Activated T-helper 17 cell treated with anti-CD3 and anti-CD28 coated beads, Interleukin-2, amount 50 U/mL, for 72 hours (primary cell): ENCODE measurements around the gene NKIRAS1. TPM values are rescaled to one million over a fixed set of nuclear protein-coding genes. Genes with fewer than 3 reads are reported as not detected.
"Not testable (repeated sequence)": the region's sequence is repeated elsewhere in the genome, so short reads cannot be mapped to it uniquely, and the experiment has no call there.

Experiments
- ATAC-seq: fragments of 150-1000 bp; cut with Tn5 transposase; replicated peaks from 2 replicates; pipeline ENCODE4 v1.10.0; 2021; ENCODE audit warnings: mild to moderate bottlenecking, moderate library complexity
- H3K27ac Mint-ChIP-seq: one replicate; pipeline ENCODE4 v1.8.0; 2022; ENCODE audit warnings: mixed read lengths
- H3K27me3 Mint-ChIP-seq: one replicate; pipeline ENCODE4 v1.8.0; 2022; ENCODE audit warnings: mixed read lengths
- H3K36me3 Mint-ChIP-seq: one replicate; pipeline ENCODE4 v1.8.0; 2022; ENCODE audit warnings: low read depth, mild to moderate bottlenecking, mixed read lengths
- H3K4me1 Mint-ChIP-seq: one replicate; pipeline ENCODE4 v1.8.0; 2022; ENCODE audit warnings: mixed read lengths
- H3K4me3 Mint-ChIP-seq: one replicate; pipeline ENCODE4 v1.8.0; 2022; ENCODE audit warnings: mild to moderate bottlenecking, mixed read lengths
- H3K9me3 Mint-ChIP-seq: one replicate; pipeline ENCODE4 v1.8.0; 2022; ENCODE audit warnings: mixed read lengths
- total RNA-seq, 2 donors: library from RNA; stranded (reverse); gene quantifications; one replicate each; pipeline ENCODE4 v1.2.3, GENCODE V29; 2022

Gene NKIRAS1
- total RNA-seq, 2 donors from 2014 or later = 5.1 to 6.2 TPM

DNA sequence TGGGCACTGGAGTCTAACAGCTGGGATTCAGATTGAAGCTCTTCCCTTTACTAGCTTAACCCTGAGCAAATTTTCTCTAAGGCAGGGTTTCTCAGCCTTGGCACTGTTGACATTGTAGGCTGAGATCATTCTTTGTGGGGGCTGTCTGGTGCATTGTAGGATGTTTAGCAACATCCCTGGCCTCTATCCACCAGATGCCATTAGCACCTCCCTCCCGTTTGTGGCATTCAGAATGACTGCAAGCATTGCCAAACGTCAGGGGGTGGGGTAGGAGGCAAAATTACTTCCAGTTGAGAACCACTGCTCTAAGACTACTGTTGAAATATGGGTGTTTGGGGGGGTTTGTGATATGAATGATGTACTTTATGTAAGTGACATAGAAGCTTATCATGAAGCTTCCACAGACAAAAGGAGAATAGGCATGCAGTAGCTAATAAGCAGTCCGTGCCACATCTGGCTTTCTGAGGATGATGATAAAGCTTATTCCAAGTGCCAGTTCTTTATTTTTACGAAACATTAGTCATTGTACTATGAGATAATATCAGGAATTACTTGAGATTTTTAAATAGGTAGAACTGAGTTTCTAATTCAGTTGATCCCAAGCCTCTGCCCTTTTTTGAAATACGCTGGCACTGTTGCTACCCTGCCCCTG, 39.3 kb downstream of the NKIRAS1 start:
- Mint-ChIP-seq H3K27ac (peak overlapping the region; percentile 61), H3K9me3 (no peaks in the 10 kb centered on the region)
- ATAC-seq = no peak

DNA sequence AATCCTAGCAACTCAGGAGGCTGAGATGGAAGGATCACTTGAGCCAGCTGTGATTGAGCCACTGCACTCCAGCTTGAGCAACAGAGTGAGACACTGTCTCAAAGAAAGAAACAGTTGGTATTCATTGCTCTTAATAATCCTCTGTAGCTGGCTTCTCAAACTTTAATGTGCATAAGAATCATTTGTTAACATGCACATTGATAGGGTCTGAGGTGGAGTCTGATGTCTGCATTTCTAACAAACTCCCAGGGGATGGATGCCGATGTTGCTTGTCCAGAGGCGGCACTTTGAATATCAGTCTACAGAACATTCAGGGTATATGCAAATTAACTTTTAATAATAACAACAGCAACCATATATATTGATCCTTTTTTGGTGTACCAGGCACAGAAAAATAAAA, 39.9 kb downstream of the NKIRAS1 start:
- H3K4me3 Mint-ChIP-seq = no peak overlapping the region
- no peak for ATAC-seq
- H3K36me3 Mint-ChIP-seq = no peaks in the 10 kb centered on the region
- no peaks in the 10 kb centered on the region for H3K27me3 Mint-ChIP-seq
- H3K9me3 Mint-ChIP-seq = no peaks in the 10 kb centered on the region
- no peak overlapping the region for H3K27ac Mint-ChIP-seq
- peaks cover 13% of the 10 kb centered on the region for H3K4me1 Mint-ChIP-seq

More for the DNA sequence above, 39.3 kb downstream of the NKIRAS1 start:
- Mint-ChIP-seq H3K27me3 (no peaks in the 10 kb centered on the region), H3K4me1 (peaks cover 13% of the 10 kb centered on the region), H3K36me3 (no peaks in the 10 kb centered on the region), H3K4me3 (no peak overlapping the region)

DNA sequence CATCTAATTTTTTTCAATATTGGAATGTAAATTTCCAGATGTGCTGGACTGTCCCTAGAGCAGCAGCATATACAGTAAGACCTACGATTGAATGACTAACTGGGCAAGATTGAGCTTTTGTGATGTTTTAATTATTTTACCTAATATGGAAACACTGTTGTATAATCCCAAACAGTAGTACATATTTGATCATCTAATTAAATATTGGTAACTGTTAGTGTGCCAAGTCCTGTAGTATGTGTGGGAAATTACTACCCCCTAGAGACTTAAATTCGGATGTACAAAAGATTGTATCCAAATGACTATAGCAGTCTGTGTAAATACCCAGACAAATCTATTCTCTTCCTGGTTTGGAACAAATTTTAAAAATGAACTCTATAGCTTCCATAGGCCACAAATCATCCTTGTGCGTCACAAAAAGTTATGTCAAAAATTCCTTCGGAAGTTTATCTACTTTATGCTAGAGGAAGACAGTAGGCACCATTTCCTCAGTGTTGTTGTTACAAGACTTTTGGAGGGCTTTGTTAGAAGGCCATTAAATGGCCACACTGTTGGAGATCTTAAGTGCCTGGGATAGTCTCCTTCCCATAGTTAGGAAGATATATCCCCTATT, 41.6 kb downstream of the NKIRAS1 start:
- no peak for ATAC-seq
- H3K4me1 Mint-ChIP-seq = peaks cover 13% of the 10 kb centered on the region
- no peak overlapping the region for H3K27ac Mint-ChIP-seq

DNA sequence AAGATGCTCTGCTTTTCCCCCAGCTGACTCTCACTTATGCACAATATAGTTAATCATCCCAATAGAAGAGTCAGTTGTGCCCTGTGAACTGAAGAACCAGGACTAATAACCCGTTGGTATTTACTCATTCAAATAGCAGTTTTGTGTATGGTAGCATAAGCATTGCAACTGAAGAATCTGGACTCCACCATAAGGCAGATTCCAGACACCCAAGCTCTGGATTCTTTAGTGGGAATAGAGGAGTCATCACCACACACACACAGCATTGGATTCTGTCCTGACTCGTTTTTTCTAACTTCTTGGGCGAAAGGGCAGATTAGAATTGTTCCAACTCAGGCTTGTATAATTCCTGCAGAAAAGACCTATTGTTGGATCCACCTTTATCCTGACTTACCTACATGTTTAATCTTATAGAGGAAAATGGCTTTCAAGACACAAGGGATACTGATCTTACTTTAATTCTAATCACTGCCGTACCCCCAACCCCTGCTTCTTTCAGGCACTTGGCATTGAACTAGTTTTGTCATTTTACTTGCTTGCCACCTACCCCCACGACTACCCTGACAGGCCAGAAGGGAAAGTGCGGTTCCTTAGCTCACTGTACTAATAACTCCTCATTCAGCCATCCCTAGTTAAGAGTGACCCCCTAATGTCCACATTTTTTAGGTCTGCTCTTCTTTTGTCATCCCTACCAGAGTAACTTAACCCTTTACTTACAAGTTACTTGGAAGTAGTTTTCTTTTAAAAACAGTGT, 42.3 kb downstream of the NKIRAS1 start:
- no peak for ATAC-seq
- H3K36me3 Mint-ChIP-seq = no peaks in the 10 kb centered on the region
- H3K27ac Mint-ChIP-seq = no peak overlapping the region
- no peaks in the 10 kb centered on the region for H3K27me3 Mint-ChIP-seq
- H3K9me3 Mint-ChIP-seq = no peaks in the 10 kb centered on the region
- H3K4me3 Mint-ChIP-seq = no peak overlapping the region
- H3K4me1 Mint-ChIP-seq = peaks cover 11% of the 10 kb centered on the region

More for the DNA sequence above, 41.6 kb downstream of the NKIRAS1 start:
- Mint-ChIP-seq H3K9me3 (no peaks in the 10 kb centered on the region), H3K4me3 (no peak overlapping the region), H3K36me3 (no peaks in the 10 kb centered on the region), H3K27me3 (no peaks in the 10 kb centered on the region)

DNA sequence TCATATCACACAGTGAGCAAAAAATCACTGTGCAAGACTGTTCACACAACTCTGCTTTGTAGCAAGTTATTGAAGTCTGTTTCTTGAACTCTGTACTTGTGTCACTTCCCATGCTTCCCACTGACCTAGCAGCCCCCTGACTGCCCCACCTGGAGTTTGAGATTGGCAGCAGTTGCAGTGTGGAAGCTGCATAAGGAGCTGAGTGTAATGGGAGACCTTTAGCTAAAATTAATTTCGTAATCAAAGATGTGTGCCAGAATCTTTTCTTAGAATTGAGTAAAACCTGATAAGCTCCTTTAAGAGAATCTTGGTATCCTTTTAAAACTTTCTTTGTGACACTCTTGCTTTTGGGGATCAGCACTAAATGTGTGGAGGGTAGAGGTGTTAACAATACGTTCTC, 42.8 kb downstream of the NKIRAS1 start:
- no peak overlapping the region for H3K27ac Mint-ChIP-seq
- no peaks in the 10 kb centered on the region for H3K9me3 Mint-ChIP-seq
- no peaks in the 10 kb centered on the region for H3K27me3 Mint-ChIP-seq
- ATAC-seq = no peak
- no peaks in the 10 kb centered on the region for H3K36me3 Mint-ChIP-seq
- H3K4me3 Mint-ChIP-seq = no peak overlapping the region
- H3K4me1 Mint-ChIP-seq = peaks cover 11% of the 10 kb centered on the region

DNA sequence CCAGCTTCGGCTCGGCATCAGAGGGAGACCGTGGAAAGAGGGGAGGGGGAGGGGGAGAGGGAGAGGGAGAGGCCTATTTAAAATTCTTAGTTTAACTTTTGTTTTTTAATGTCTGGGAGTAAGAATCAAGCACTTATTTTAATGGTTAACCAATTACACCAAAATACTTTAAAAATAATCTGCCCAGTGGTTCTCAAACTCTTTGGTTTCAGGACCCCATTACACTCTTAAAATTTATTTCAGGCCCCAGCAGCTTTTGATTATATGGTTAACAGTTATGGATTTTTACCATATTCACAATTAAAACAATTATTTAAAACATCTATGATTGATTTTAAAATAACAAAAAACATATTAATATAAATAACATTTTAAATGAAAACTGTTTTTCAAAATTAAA, 44.5 kb downstream of the NKIRAS1 start:
- Mint-ChIP-seq H3K36me3 (no peaks in the 10 kb centered on the region), H3K4me1 (peaks cover 9% of the 10 kb centered on the region), H3K27ac (no peak overlapping the region), H3K27me3 (no peaks in the 10 kb centered on the region), H3K9me3 (no peaks in the 10 kb centered on the region), H3K4me3 (no peak overlapping the region)
- ATAC-seq = no peak

DNA sequence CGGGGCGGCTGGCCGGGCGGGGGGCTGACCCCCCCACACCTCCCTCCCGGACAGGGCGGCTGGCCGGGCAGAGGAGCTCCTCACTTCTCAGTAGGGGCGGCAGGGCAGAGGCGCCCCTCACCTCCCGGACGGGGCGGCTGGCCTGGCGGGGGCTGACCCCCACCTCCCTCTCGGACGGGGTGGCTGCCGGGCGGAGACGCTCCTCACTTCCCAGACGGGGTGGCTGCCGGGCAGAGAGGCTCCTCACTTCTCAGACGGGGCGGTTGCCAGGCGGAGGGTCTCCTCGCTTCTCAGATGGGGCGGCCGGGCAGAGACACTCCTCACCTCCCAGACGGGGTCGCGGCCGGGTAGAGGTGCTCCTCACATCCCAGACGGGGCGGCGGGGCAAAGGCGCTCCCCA, 45.4 kb downstream of the NKIRAS1 start:
- not testable (repeated sequence) for H3K27ac Mint-ChIP-seq, ATAC-seq, H3K27me3 Mint-ChIP-seq, H3K9me3 Mint-ChIP-seq, H3K36me3 Mint-ChIP-seq, H3K4me3 Mint-ChIP-seq, H3K4me1 Mint-ChIP-seq

DNA sequence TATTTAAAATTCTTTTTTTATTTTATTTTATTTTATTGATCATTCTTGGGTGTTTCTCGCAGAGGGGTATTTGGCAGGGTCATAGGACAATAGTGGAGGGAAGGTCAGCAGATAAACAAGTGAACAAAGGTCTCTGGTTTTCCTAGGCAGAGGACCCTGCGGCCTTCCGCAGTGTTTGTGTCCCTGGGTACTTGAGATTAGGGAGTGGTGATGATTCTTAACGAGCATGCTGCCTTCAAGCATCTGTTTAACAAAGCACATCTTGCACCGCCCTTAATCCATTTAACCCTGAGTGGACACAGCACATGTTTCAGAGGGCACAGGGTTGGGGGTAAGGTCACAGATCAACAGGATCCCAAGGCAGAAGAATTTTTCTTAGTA, 46.1 kb downstream of the NKIRAS1 start:
- not testable (repeated sequence) for H3K4me3 Mint-ChIP-seq, H3K27ac Mint-ChIP-seq, H3K9me3 Mint-ChIP-seq, H3K4me1 Mint-ChIP-seq, ATAC-seq, H3K27me3 Mint-ChIP-seq, H3K36me3 Mint-ChIP-seq

DNA sequence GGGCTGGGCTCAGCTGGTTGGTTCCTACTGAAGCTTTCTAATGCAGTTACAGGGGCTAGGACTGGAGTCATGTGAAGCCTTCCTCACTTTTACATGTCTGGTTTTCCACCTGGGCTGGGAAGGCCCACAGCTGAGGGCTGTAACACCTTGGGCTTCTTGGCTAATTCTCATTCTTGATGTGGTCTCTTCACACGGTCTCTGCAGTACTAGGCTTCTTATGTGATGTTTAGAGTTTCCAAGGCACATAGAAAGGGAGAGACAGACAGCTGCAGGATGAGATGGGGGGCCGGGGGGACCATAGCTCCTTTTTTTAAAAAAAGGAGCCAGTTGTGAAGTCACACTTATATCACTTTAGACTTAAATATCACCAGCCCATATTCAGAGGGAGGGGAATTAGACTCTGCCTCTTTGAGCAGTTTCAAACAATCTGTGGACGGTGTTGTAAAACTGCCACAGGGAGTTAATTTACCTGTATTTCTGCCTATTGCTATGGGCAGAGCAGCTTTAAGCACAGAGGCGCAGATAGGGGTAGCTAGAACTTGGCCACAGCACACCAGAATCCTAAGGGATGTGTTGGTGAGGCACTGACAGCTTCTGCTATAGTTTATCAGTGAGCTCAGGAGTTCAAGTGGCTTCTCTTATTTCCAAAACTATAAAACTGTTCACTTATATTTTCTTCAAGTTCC, 46.7 kb downstream of the NKIRAS1 start:
- Mint-ChIP-seq H3K9me3 (no peaks in the 10 kb centered on the region), H3K4me1 (peaks cover 8% of the 10 kb centered on the region), H3K27me3 (no peaks in the 10 kb centered on the region), H3K27ac (no peak overlapping the region), H3K36me3 (peaks cover under 1% of the 10 kb centered on the region), H3K4me3 (no peak overlapping the region)
- no peak for ATAC-seq

DNA sequence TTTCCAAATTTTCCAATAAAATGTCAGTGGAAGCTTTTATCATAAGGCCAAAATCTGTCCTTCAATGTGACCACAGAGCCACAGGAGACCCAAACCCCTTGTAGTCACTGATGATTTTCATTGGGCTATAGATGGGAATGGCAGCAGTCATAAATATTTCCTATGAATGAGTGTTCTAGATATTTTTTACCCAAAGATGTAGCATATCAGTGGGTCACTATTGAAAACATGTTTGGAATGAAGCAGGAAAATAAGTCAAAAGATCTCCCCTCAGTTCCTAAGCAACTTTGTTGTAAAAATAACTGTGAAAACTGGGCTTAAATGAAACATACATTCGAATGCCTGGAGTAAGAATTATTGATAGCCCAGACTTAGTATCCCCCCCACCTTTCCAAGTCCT, 49.0 kb downstream of the NKIRAS1 start:
- Mint-ChIP-seq H3K27me3 (no peaks in the 10 kb centered on the region), H3K4me3 (no peak overlapping the region), H3K4me1 (peaks cover 21% of the 10 kb centered on the region), H3K36me3 (peaks cover 20% of the 10 kb centered on the region), H3K27ac (peak overlapping the region; percentile 4), H3K9me3 (no peaks in the 10 kb centered on the region)
- ATAC-seq = no peak

DNA sequence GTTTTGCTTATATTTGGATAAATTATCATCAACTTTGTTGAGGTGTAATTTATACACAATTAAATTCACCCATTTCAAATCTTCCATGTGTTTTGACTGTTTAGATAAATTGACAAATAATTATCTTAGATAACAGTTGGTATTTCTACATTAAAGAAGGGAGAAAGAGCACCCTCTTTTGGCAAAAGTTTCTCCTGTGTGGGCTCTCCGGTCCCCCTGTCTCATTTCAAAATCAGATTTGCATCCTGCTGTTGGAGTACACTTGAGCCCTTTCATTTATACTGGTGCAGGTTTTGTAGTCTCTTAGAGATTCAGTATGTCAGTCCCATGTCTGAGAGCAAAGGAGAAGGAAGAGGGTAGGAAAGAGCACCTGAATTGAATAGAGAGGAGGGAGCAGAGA, 49.4 kb downstream of the NKIRAS1 start:
- peak overlapping the region; percentile 4 for H3K27ac Mint-ChIP-seq

DNA sequence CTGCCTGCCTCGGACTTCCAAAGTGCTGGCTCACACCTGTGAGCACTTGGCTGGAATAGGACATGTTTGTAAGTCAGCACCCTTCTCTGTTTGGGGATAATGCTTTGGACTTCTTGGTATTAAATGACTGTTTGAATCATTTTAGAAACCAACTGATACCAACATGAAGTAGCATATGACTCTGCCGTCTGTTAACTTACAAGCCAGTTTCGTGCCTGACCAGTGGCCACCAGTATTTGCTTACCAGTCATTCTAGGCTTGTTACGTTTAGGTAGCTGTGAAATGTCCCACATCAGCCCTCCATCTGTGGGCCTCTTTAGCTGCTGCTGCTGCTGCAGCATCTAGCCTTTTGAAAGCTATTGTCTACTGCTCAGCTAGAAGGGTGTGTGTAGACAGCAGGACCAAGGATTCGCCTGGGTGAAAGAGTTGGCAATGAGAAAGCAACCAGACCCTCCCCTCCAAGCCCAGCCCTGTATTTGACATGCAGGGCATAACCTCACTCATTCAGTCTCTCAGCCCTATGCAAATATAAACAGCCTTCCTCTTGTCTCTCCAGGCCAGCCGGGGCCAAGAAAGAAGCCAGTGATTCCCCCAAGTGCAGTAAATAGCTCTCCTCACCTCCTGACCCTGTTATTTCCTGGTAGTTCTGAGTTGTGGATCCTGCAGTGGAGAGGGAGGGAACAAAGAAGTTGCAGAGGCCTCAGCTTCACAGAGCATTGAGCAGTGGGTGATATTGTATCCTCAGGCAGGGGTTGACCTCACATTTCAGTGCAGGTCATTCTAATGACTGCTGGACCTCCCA, 51.0 kb downstream of the NKIRAS1 start:
- no peak overlapping the region for H3K27ac Mint-ChIP-seq
- H3K4me1 Mint-ChIP-seq = peaks cover 27% of the 10 kb centered on the region
- H3K27me3 Mint-ChIP-seq = no peaks in the 10 kb centered on the region
- no peaks in the 10 kb centered on the region for H3K9me3 Mint-ChIP-seq
- peaks cover 27% of the 10 kb centered on the region for H3K36me3 Mint-ChIP-seq
- peak; percentile 16 for ATAC-seq
- H3K4me3 Mint-ChIP-seq = no peak overlapping the region

More for the DNA sequence above, 49.4 kb downstream of the NKIRAS1 start:
- no peaks in the 10 kb centered on the region for H3K9me3 Mint-ChIP-seq
- peaks cover 20% of the 10 kb centered on the region for H3K36me3 Mint-ChIP-seq
- ATAC-seq = no peak
- no peaks in the 10 kb centered on the region for H3K27me3 Mint-ChIP-seq
- peaks cover 23% of the 10 kb centered on the region for H3K4me1 Mint-ChIP-seq
- H3K4me3 Mint-ChIP-seq = no peak overlapping the region

DNA sequence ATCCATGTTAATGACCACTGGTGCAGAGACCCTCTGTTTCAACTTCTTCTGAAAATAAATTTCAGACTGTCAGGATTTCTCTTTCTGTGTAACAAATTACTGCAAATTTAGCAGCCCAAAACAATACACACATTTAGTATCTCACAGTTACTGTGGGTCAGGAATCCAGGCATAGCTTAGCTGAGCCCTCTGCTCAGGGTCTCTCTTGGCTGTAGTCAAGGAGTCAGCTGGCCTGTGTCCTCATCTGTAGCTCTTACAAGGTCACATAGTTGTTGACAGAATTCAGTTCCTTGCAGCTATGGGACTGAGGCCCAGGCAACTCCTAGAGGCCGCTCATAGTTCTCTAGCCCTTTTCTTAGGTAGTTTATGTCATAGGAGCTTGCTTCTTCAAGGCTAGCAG, 51.9 kb downstream of the NKIRAS1 start:
- Mint-ChIP-seq H3K9me3 (no peaks in the 10 kb centered on the region), H3K36me3 (peaks cover 27% of the 10 kb centered on the region), H3K27me3 (no peaks in the 10 kb centered on the region), H3K4me1 (peaks cover 27% of the 10 kb centered on the region), H3K4me3 (no peak overlapping the region), H3K27ac (no peak overlapping the region)
- ATAC-seq = no peak

DNA sequence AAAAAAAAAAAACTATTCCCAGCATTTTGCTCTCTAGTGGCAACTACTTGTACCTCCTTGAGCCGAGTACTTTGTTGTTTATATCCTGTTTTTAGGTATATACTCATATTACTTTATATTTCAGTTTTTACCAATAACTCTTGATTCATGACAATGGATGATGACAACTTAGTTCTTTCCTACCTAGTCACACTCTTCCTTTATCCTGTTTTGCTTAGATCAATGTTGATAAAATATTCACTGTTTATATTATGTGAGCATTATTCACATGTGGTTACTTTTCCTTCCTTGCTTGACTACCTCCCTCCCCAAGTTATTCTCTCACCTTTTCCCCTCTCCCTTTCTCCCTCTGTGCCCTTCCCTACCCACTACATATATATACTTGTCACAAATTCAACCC, 53.7 kb downstream of the NKIRAS1 start:
- no peak overlapping the region for H3K4me3 Mint-ChIP-seq
- peaks cover 27% of the 10 kb centered on the region for H3K36me3 Mint-ChIP-seq
- no peaks in the 10 kb centered on the region for H3K9me3 Mint-ChIP-seq
- H3K4me1 Mint-ChIP-seq = peaks cover 26% of the 10 kb centered on the region
- ATAC-seq = no peak
- no peaks in the 10 kb centered on the region for H3K27me3 Mint-ChIP-seq
- H3K27ac Mint-ChIP-seq = peak overlapping the region; percentile 8
